Measurements from ENCODE around the gene GALT.
"Not testable (repeated sequence)": the region's sequence is repeated elsewhere in the genome, so short reads cannot be mapped to it uniquely, and the experiment has no call there.

The GALT gene

DNA sequence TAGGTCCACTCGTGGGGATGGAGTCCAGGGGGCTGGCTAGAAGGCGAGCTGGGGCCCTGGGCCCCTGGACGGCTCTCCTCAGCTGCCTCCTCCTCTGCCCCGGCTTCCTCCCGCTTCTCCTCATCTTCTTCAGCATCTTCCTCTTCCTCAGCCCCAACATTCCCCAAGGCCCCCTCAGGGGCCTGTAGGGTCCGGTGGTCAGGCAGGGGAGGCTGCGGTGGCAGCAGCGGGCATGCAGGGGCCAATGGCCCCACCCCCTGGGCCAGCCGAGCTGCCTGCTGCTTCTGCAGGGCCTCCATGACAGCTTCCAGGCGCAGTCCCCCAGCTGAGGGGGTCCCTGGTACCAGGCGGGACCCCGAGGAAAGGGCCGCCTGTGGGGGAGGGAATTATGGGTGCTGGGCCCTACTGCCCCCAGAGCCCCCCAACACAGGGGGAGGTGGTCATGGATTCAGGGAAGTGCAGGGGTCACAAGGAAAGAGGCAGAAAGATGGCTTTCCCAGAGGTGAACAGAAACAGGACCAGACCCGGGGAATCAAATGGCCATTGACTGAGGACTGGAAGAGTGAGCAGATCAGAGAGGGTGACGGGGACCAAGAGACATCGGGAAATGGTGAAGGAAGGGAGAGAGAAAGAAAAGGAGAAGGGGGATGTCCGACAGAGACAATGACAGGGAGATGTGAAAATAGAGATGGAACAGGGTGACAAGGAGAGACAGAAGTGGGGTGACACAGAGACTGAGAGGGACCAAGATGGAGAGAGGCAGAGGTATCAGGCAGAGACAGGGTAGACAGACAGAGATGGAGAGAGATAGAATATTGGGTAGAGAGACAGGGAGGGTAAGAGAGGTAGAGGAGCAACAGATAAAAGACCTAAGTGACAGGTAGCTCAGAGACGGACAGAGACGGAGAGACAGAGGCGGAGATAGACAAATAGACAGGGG, 18.5 kb upstream of the GALT start:
- no peak for DNase-seq

DNA sequence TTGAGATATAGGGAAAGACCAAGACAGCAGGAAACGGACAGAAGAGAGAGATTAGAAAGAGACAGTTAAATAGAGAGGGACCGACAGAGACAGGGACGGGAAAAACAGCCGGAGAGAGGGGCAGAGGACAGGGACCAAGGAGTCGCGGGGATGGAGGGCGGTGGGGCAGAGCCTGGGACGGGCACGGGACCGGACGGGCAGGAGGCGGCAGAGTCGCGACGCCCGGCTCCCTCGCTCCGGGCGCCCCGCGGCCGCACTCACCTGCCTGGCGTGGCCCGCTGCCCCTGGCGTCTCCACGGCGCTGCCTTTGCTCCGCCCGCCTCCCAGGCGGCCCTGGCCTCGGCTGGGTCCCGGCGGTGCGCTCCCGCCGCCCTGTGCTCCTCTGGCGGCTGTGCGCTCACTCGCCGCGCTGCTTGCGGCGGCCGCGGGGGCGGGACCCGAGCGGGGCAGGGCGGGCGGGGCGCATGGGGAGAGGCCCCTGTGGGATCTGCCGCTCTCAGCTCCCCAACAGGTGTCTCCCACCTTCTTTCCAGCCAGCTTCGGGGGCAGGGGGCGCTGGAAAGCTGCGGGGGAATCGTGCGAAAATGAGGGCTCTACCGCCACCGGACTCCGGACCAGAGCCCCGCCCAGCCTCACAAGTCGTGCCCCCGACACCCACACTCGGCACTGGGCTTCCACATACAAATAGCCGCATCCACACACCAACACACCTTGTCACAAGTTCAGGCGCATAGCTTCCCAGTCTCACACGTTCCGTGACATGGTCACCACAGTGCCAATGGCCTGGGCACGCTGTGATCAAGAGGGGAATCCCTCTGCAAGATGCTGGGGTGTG, 17.6 kb upstream of the GALT start, which contains the start of gene ARID3C:
Gene ARID3C (minus strand): TSS at position 411 of the 835 bp plus-strand sequence. CDS start 1,052 bp downstream, outside the sequence.
- DNase-seq = peak in 1 of 4 experiments; percentile 17

DNA sequence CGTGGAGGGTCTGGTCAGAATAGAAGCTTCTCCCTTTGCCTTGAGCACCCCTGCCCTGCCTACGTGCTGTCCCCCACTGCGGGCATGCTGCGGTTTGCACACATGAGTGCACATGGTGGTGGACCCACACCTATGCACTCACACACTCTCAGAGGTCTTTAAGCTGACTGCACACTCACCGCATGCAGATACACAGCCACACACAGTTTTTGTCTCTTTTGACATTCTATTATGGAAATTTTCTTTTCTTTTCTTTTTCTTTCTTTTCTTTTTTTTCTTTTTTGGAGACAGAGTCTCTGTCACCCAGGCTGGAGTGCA, 17.0 kb upstream of the GALT start:
- no peak for DNase-seq

DNA sequence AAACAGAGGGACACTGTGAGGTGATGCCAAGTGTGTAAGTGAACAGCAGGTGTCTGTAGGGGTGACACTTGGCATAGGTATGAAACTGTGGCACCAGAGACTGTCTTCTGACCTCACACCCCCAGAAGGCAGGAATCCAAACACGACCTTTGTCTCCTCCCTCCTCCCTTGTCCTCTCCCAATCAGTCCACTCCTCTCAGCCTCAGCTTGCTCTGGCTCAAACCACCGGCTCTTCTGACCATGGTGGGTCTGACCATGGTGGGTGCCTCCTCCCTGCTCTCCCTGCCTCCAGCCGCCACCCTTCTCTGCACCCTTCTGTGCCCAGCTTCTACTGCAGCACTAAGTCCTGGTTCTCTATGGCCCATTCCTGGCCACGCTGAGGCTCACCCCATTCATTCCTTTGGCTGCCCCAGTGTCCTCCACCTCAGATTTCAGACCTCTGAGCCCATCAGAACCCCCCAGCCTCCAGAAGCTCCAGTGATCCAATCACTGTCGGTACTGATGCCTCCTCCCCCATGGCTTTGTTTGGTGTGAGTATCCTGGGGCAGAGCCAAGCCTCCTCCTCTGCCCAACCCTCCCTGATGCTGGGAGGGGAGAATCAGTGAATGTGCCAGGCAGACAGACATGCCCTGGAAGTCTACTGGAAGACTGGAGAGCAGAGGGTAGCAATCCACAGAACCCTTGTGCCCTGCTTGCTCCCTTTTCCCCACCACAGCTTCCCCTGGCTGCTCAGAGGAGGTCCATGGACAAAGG, 15.9 kb upstream of the GALT start:
- no peak for DNase-seq

DNA sequence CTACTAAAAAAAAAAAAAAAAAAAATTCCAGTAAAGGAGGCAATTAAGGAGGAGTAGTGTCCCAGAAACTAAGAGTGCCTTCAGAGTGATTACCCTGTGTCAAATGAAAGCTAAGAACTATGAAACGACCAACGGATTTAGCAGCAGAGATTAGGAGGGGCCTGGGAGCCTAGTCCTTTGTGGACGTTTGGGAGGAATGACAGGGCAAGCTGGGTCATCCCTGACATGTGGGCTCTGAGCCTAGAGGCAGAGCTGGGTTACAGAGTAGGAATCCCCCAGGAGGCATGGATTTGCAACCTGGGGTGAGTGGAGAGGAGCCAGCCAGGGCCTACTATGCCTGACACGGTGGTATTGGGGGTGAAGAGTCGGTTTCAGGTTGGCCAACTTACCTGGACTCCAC, 13.3 kb upstream of the GALT start:
- DNase-seq = no peak

DNA sequence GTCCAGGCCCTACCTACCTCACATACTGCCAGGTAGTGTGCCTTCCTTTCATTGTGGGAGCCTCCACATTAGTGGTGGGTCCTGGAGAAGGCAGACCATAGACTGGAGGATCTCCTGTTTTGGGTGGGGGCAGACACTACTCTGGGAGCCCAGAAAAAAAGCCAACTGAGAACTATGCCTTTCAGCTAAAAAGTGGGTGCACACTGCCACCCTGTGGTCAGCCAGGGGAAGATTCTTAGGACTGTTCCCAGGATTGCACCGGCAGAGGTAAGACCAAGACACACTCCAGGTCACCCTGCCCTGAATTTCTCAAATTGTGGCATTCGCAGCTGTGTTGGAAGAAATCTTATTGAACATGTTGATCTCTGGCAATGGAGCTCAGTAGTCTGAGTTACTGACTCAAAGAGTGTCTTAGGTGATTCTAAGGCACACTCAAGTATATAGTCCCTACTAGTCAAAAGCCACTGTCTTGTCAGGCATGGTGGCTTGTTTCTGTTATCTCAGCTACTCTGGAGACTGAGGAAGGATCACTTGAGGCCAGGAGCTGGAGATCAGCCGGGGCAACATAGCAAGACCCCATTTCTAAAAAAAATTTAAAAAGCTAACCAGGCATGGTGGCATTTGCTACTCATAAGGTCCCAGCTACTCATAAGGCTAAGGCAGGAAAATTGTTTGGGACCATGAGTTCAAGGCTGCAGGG, 12.5 kb upstream of the GALT start:
- DNase-seq = peak in 3 of 4 experiments; percentile 45 to 69 (median 50)

DNA sequence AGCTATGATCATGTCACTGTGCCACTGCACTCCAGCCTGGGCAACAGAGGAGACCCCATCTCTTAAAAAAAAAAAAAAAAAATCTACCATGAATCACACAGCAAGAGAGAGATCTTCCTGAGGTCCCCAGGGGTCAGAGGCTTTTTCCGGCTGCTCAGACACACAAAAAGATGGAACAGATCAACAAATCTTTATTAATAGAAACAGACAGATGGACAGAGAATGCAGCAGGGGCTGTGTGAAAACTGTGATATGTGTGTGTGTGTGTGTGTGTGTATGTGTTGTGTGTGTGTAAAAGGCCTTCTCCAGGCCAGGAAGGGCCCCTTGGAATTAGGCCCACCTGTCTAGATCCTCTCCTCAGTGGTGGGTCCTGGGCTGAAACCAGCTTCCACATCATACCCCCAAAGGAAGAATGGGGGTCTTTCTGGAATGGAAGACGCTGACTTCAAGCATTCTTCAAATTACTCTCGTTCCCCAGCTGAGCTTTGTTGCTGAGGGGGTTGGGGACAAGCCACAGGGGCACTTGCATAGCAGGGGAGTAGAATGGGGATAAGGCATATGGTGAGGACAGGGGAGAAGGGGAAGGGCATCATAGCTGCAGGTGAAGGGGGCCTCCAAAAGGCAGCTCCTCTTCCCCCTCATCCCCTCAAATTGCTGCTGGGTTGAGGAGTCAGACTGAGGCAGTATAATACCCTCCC, 11.8 kb upstream of the GALT start:
- DNase-seq = no peak

DNA sequence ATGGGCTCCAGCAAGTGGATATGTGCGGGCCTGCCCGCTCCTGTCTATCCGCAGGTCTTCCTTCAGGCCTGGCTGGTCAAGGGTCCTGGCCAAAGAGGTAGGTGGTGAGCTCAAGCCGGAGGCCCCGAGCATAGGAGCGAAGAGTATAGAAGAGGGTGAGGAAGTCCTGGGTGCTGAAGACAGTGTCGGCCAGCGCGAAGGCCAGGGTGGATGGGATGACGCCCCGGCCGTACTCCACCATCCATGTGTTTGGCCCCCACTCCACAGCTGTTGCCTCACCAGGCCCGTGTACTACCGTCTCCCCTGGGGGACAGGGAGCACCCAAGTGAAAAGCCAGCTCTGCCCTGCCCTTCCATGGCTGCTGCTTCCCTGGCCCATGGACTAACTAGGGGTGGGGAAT, 10.9 kb upstream of the GALT start:
- no peak for DNase-seq

DNA sequence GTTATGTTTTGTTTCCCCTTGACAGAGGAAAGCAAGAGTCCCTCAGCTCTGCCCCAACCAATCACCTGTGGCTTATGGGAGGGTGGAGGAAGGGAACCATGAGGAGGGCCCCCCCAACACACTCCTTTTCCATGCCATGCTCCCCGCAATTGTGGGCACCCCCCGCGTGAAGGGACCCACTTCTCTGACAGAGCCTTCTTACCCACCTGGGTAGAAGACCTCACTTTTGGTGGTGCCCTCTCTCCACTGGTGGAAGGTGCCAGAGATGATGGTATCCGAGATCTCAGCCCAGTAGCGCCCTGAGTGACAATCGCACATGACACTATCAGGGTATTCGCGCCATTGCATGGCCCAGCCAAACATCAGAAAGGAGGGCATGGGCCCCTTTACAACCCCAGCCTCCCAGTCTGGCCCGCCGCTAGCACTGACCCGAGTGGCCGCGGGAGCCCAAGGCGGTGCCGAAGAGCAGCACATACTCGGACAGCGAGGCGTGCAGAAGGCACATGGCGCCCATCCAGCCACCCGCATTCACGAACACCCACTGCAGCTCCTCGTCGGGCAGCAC, 9.6 kb upstream of the GALT start:
- no peak for DNase-seq

DNA sequence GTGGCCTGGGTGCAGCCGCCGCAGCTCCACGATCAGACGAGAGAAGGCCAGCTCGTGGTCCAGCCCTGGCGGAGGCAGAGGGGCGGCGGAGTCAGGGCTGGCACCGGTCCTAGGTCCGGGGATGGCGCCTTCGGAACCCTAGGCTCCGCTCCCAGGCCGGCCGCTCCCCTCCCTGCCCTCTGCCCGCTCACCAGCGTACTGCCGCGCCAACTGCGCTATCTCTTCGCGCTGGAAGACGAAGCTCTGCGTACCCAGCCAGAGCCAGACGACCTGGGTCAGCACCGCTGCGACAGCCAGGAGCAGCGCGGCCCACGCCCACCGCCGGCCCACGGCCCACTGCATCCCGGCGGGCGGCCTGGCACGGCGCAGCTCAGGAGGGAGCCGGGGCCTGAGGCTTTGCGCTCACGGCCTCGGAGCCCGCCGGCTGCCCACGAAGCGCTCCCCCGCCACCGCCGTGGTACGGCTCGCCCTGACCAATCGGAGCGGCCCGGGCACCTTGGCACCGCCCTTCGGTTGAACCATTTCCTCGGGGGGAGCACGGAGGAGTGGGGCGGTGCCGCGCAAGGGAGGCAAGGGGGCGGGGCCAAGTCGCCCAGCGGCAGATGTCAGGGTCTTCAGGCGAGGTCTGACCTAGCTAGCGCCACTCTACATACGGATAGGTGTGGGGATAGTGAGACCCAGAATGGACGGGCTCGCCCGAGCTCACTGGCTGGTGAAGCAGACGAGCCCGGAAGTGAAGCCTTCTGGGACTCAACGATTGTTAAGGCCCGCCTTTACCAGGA, 8.9 kb upstream of the GALT start, which contains the start of gene SIGMAR1:
Gene SIGMAR1 (minus strand): TSS at position 432 of the 782 bp plus-strand sequence. CDS start 90 bp downstream, at position 342.
- DNase-seq = peak; percentile 80 to 91 (median 84)

DNA sequence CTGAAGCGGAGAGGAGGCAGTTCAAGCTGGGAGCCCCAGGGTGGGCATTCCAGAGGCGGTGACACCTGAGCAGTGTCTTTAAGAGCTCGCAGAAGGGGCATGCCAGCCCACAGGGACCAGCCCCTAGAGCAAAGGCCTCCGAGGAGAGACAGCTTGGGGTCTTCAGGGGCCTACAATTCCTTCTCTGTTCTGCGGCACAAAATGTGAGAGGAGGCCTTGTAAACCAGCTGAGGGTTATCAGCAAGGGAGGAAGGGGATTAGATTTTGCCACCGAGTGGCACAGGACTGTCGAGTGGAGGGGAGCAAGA, 8.4 kb upstream of the GALT start:
- no peak for DNase-seq

DNA sequence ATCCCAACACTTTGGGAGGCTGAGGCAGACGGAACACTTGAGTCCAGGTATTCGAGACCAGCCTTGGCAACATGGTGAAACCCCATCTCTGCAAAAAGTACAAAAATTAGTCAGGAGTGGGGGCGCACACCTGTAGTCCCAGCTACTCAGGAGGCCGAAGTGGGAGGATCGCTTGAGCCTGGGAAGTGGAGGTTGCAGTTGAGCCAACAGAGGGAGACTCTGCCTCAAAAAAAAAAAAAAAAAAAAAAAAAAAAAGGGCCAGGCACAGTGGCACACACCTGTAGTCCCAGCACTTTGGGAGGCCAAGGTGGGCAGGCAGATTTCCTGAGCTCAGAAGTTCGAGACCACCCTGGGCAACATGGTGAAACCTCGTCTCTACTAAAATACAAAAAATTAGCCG, 7.2 kb upstream of the GALT start:
- not testable (repeated sequence) for DNase-seq

DNA sequence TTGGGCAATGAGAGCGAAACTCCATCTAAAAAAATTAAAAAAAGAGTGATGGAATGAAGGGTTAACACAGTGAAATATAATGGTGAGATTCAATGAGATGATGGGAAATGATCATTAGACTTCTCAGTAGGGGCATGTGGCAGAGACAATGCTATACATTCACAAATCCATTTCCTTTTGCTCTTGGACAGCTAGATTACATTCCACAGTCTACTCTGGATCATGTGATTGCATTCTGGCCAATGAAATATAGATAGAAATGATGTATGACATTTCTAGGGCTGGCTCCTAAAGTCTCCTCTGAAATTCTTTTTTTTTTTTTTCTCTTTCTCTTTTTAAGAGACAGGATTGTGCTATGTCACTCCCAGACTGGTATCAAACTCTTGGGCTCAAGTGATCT, 3.8 kb upstream of the GALT start:
- DNase-seq = no peak

DNA sequence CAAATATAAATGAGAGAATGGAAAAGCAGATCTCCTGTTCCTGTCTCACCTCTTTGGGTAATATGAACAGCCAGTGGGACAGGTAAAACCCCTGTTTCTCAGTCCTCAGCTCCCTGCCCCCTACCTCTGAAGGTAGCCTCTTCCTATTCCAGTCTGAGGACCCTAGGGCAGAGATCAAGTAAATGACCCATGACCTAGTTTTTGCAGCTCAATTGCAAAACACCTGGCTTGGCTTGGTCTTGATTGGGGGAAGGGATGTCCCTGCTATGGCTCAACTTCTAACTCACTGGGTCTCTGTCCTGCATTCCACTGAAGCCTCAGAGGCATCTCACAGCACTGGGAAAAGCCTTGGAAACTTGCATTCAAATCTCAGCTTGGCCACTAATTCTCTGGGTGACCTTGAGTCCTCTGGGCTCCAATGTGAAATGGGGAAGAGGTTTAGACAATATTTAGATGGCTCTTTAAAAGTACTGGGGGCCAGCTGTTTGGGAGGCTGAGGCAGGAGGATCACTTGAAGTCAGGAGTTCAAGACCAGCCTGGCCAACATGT, 1.6 kb upstream of the GALT start:
- DNase-seq = no peak

DNA sequence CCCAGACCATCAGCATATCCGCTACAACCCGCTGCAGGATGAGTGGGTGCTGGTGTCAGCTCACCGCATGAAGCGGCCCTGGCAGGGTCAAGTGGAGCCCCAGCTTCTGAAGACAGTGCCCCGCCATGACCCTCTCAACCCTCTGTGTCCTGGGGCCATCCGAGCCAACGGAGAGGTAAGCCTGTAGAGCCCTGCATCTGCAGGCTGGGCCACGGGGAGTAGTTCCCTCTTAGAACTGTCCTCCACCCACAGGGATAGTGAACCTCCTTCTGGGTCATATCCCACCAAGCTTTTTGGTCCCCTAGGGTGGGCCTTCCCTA, 569 bp downstream of the GALT start:
- no peak for DNase-seq

DNA sequence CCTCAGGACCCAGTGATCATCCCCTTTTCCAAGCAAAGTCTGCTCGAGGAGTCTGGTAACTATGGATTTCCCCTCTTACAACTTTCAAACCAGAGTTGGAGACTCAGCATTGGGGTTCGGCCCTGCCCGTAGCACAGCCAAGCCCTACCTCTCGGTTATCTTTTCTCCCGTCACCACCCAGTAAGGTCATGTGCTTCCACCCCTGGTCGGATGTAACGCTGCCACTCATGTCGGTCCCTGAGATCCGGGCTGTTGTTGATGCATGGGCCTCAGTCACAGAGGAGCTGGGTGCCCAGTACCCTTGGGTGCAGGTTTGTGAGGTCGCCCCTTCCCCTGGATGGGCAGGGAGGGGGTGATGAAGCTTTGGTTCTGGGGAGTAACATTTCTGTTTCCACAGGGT, 1.2 kb downstream of the GALT start:
- DNase-seq = no peak

DNA sequence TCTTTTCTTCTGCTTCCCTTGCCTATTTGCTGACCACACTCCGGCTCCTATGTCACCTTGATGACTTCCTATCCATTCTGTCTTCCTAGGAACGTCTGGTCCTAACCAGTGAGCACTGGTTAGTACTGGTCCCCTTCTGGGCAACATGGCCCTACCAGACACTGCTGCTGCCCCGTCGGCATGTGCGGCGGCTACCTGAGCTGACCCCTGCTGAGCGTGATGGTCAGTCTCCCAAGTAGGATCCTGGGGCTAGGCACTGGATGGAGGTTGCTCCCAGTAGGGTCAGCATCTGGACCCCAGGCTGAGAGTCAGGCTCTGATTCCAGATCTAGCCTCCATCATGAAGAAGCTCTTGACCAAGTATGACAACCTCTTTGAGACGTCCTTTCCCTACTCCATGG, 2.2 kb downstream of the GALT start:
- DNase-seq = no peak

DNA sequence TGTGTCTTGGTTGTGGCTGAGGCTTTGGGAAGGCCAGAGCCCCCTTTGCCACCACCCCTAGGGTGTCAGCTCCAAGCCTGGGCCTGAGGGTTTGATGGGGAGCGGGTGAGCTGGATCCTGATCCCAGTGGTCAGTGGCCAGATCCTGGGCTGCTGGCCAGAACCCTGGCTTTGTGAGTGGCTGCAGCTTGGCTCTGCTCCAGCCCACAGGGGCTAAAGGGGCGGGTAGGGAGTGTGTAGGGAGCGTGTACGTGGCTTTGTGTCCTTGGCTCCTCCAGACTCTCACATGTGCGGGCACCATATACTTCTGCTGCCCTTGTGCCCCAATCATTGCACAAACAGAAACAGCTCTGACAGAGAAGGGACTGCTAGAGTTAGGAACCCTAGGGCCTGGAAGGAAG, 4.3 kb downstream of the GALT start:
- no peak for DNase-seq

DNA sequence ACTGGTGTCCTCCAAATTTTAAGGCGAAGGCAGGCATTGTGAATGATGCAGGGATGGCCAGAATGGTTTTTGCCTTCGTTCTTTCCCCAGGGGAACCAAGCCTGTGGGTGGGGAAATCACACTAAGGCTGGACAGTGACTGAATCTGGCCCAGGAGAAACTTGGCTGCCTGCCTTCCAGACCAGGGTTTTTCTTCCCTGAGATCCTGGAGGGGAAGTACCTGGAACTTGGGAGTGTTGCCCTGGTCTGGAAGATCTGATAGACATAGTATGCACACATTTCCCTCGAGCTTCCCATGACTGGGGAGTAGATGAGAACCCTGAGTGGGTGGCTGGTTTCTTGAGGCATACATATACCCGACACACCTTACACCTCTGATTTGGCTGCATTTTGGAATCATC, 4.8 kb downstream of the GALT start:
- DNase-seq = no peak

DNA sequence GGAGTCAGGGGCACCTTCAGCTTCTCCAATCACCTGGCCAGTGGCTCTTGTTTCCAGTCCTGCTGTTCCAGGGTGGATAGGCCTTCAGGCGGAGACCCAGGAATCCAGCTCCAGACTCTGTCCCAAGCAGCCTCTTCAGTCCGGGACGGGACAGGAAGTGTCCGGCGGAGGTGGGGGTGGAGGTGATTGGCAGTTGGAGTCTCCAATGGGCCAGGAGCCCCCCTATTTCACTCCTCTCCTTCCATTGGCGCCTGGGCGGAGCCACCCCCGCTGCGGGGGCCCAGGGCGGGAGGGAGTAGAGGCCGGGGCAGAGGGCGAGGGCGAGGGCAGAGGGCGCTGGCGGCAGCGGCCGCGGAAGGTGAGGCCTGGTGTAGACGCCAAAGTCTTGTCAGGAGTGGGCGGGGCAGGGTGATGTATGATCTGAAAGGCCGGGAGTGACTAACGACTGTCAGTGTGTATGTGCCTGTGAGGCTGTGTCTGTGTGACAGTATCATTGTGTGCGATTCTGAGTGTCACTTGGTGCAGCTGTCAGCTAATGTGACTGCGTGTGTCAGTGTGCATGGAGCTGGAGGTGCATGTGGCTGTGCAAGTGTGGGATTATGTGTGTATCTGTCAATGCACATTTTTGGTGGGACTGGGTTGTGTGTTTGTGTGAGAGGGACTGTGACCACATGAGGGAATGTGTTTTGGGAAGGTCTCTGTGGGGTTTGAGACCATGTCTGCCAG, 5.6 kb downstream of the GALT start, which contains the start of gene IL11RA:
Gene IL11RA (plus strand): TSS at position 310 of the 726 bp plus-strand sequence. CDS start 3,033 bp downstream, outside the sequence.
- DNase-seq = peak in 1 of 4 experiments; percentile 17

All from activated naive CD4-positive, alpha-beta T cell (primary cell).